WTC11 (cell line): ENCODE measurements around the gene TCTN3.
"Not testable (repeated sequence)": the region's sequence is repeated elsewhere in the genome, so short reads cannot be mapped to it uniquely, and the experiment has no call there.

Source experiments
- TF ChIP-seq, protein P1 (sequence below): fragments of 200-600 bp; IDR thresholded peaks from 2 replicates; pipeline ENCODE4 v1.8.0; 2022; ENCODE audit warnings: antibody characterized with exemption
- TF ChIP-seq, protein P2 (sequence below): sonication (generic); formaldehyde crosslinking; IDR thresholded peaks from 2 replicates; pipeline ENCODE4 v1.8.1; 2022; ENCODE audit warnings: low read depth, missing genetic modification reagents, borderline replicate concordance

DNA sequence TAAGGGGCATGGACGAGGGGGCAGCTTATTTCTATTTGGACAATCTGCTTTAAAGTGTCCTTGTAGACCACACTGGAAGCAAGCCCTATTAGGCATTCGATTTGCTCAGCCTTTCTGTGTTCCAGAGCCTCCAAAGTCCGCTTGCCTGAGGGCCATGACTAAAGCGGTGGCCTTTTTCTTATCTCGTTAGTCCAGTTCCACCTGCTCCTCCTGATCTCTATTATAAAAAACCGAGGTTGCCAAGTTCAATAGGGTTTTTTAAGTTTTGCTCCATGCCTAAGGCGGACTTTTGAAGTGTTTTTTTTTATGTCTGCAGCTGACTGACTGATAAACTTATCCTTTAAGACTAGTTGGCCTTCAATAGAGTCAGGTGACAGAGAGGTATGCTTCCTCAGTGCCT, 27.0 kb upstream of the TCTN3 start:
- TF ChIP-seq, protein P1, sequence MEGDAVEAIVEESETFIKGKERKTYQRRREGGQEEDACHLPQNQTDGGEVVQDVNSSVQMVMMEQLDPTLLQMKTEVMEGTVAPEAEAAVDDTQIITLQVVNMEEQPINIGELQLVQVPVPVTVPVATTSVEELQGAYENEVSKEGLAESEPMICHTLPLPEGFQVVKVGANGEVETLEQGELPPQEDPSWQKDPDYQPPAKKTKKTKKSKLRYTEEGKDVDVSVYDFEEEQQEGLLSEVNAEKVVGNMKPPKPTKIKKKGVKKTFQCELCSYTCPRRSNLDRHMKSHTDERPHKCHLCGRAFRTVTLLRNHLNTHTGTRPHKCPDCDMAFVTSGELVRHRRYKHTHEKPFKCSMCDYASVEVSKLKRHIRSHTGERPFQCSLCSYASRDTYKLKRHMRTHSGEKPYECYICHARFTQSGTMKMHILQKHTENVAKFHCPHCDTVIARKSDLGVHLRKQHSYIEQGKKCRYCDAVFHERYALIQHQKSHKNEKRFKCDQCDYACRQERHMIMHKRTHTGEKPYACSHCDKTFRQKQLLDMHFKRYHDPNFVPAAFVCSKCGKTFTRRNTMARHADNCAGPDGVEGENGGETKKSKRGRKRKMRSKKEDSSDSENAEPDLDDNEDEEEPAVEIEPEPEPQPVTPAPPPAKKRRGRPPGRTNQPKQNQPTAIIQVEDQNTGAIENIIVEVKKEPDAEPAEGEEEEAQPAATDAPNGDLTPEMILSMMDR: not testable (repeated sequence)
- TF ChIP-seq, protein P2, sequence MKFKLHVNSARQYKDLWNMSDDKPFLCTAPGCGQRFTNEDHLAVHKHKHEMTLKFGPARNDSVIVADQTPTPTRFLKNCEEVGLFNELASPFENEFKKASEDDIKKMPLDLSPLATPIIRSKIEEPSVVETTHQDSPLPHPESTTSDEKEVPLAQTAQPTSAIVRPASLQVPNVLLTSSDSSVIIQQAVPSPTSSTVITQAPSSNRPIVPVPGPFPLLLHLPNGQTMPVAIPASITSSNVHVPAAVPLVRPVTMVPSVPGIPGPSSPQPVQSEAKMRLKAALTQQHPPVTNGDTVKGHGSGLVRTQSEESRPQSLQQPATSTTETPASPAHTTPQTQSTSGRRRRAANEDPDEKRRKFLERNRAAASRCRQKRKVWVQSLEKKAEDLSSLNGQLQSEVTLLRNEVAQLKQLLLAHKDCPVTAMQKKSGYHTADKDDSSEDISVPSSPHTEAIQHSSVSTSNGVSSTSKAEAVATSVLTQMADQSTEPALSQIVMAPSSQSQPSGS (CRISPR knock-in tag): not testable (repeated sequence)
